ENCODE results near the gene ST6GAL1. TPM values are rescaled to one million over a fixed set of nuclear protein-coding genes. Genes with fewer than 3 reads are reported as not detected.
A peak's percentile ranks its signal among the peaks of the same experiment; 100 is the strongest.
"Not testable (repeated sequence)": the region's sequence is repeated elsewhere in the genome, so short reads cannot be mapped to it uniquely, and the experiment has no call there.

The ST6GAL1 gene
- total RNA-seq, 4 donors from 2014 or later = 74.8 to 189 (median 113) TPM

GRCh38 chr3:186902713-186903112 lies 27.6 kb upstream of the ST6GAL1 start:
- Histone ChIP-seq H3K36me3 (no peaks in the 10 kb centered on the region), H3K4me3 (replicated peaks in 1 of 3) (no peak overlapping the region), H3K27ac (no peak overlapping the region), H3K27me3 (no peaks in the 10 kb centered on the region), H3K4me1 (no peaks in the 10 kb centered on the region), H3K9me3 (no peaks in the 10 kb centered on the region)
- intact Hi-C loops (cut with DNase I) = no loop called here
- TF ChIP-seq CTCF (IDR thresholded peaks at IDR 0.05) = no peak
- no peak for TF ChIP-seq POLR2A (IDR thresholded peaks at IDR 0.05)
- WGBS, 2 donors = 81 to 90% methylated on average over 2 of the region's 2 CpGs
- no peak for DNase-seq

- 71 to 98% methylated on average over 2 of the region's 2 CpGs for WGBS, 2 donors
- H3K4me3 ChIP-seq (replicated peaks in 1 of 3); DNase-seq; H3K27ac ChIP-seq; H3K36me3 ChIP-seq; intact Hi-C loops (cut with DNase I); H3K9me3 ChIP-seq; H3K4me1 ChIP-seq; H3K27me3 ChIP-seq: not testable (repeated sequence)
Measured at GRCh38 chr3:186903676-186904075, 26.6 kb upstream of the ST6GAL1 start.

GRCh38 chr3:186907075-186907474 lies 23.3 kb upstream of the ST6GAL1 start:
- 94 to 95% methylated on average over 3 of the region's 3 CpGs for WGBS, 2 donors
- H3K4me3 ChIP-seq (replicated peaks in 1 of 3); DNase-seq; H3K9me3 ChIP-seq; H3K27me3 ChIP-seq; intact Hi-C loops (cut with DNase I); H3K4me1 ChIP-seq; H3K27ac ChIP-seq; H3K36me3 ChIP-seq: not testable (repeated sequence)

- Histone ChIP-seq H3K4me3 (replicated peaks in 1 of 3) (no peak overlapping the region), H3K27me3 (no peaks in the 10 kb centered on the region), H3K9me3 (no peaks in the 10 kb centered on the region), H3K4me1 (no peaks in the 10 kb centered on the region), H3K36me3 (no peaks in the 10 kb centered on the region), H3K27ac (no peak overlapping the region)
- DNase-seq = peak in 1 of 2 donors; percentile 5
- 65 to 70% methylated on average over 14 of the region's 17 CpGs for WGBS, 2 donors
- intact Hi-C loops (cut with DNase I) = no loop called here
- no peak for TF ChIP-seq POLR2A (IDR thresholded peaks at IDR 0.05)
- no peak for TF ChIP-seq CTCF (IDR thresholded peaks at IDR 0.05)
Measured at GRCh38 chr3:186909078-186909853, 21.1 kb upstream of the ST6GAL1 start.

- intact Hi-C loops (cut with DNase I) = no loop called here
- Histone ChIP-seq H3K9me3 (no peaks in the 10 kb centered on the region), H3K36me3 (no peaks in the 10 kb centered on the region), H3K27me3 (no peaks in the 10 kb centered on the region), H3K27ac (no peak overlapping the region), H3K4me3 (replicated peaks in 1 of 3) (no peak overlapping the region), H3K4me1 (no peaks in the 10 kb centered on the region)
- 54 to 66% methylated on average over 11 of the region's 11 CpGs for WGBS, 2 donors
- no peak for TF ChIP-seq CTCF (IDR thresholded peaks at IDR 0.05)
- no peak for DNase-seq
Measured at GRCh38 chr3:186915806-186916796, 14.2 kb upstream of the ST6GAL1 start.
